Activated CD8-positive, alpha-beta memory T cell treated with anti-CD3 and anti-CD28 coated beads, Interleukin-2, amount 50 U/mL, for 1 hour (primary cell): ENCODE results near the gene ATP8B1.
A peak's percentile ranks its signal among the peaks of the same experiment; 100 is the strongest.
"Not testable (repeated sequence)": the region's sequence is repeated elsewhere in the genome, so short reads cannot be mapped to it uniquely, and the experiment has no call there.

Source experiments
- DNase-seq: peaks from one replicate; pipeline ENCODE4 v3.0.0-alpha.2; 2020; ENCODE audit errors: extremely low read depth

Gene ATP8B1

GRCh38 chr18:57660961-57661360, 142.2 kb downstream of the ATP8B1 start:
- no peak for DNase-seq

- DNase-seq = no peak
Observed at GRCh38 chr18:57659460-57660102, 143.5 kb downstream of the ATP8B1 start.

GRCh38 chr18:57657542-57657941, 145.6 kb downstream of the ATP8B1 start:
- no peak for DNase-seq

- DNase-seq = no peak
Observed at GRCh38 chr18:57655740-57656139, 147.4 kb downstream of the ATP8B1 start.

- DNase-seq = no peak
Observed at GRCh38 chr18:57651914-57652313, 151.2 kb downstream of the ATP8B1 start.

GRCh38 chr18:57649556-57650500, 153.3 kb downstream of the ATP8B1 start:
- DNase-seq = no peak

GRCh38 chr18:57648414-57648813, 154.7 kb downstream of the ATP8B1 start:
- no peak for DNase-seq

- no peak for DNase-seq
Observed at GRCh38 chr18:57644540-57644939, 158.6 kb downstream of the ATP8B1 start.

- DNase-seq = not testable (repeated sequence)
Observed at GRCh38 chr18:57643726-57644125, 159.4 kb downstream of the ATP8B1 start.

GRCh38 chr18:57642462-57642861, 160.7 kb downstream of the ATP8B1 start:
- DNase-seq = not testable (repeated sequence)

GRCh38 chr18:57640749-57641148, 162.4 kb downstream of the ATP8B1 start:
- DNase-seq = no peak

GRCh38 chr18:57640236-57640635, 162.9 kb downstream of the ATP8B1 start:
- no peak for DNase-seq

GRCh38 chr18:57635003-57635822, 167.9 kb downstream of the ATP8B1 start:
- DNase-seq = no peak

GRCh38 chr18:57631697-57632096, 171.4 kb downstream of the ATP8B1 start:
- no peak for DNase-seq

GRCh38 chr18:57630754-57631595, 172.1 kb downstream of the ATP8B1 start:
- no peak for DNase-seq

GRCh38 chr18:57630002-57630753, 172.9 kb downstream of the ATP8B1 start:
- DNase-seq = peak; percentile 88

- no peak for DNase-seq
Observed at GRCh38 chr18:57629422-57629821, 173.7 kb downstream of the ATP8B1 start.

GRCh38 chr18:57627488-57627887, 175.6 kb downstream of the ATP8B1 start:
- DNase-seq = no peak

GRCh38 chr18:57624988-57625387, 178.1 kb downstream of the ATP8B1 start:
- no peak for DNase-seq

GRCh38 chr18:57621246-57621604, 181.9 kb downstream of the ATP8B1 start:
- DNase-seq = no peak

- no peak for DNase-seq
Observed at GRCh38 chr18:57619876-57620275, 183.2 kb downstream of the ATP8B1 start.
